OCI-LY7 (cell line): ENCODE data around the gene MADD.

ENCODE experiments used
- CTCF ChIP-seq: fragments of 200-600 bp; sonication (generic); conservative IDR thresholded peaks from 2 replicates; pipeline ENCODE4 v1.5.1; 2014; ENCODE audit warnings: mild to moderate bottlenecking, antibody characterized with exemption, low read length, moderate library complexity, mixed read lengths
- EZH2phosphoT487 ChIP-seq: fragments of 200-600 bp; sonication (generic); IDR thresholded peaks from 2 replicates; pipeline ENCODE4 v1.6.1; 2018; ENCODE audit warnings: low read depth, borderline replicate concordance, mild to moderate bottlenecking, mixed run types, antibody characterized with exemption, low read length, moderate library complexity, mixed read lengths

GRCh38 chr11:47378836-47379170, 108.9 kb downstream of the MADD start:
- TF ChIP-seq CTCF: no peak
- TF ChIP-seq EZH2phosphoT487: no peak
